T47D (cell line): Measurements from ENCODE around the gene ZNF511.
A peak's percentile ranks its signal among the peaks of the same experiment; 100 is the strongest.

Experiments
- DNase-seq, 2 experiments: peaks; one replicate each; pipeline versions ENCODE4 v3.0.0 to v3.0.0-alpha.2; 2011 to 2012; ENCODE audit warnings: low read depth in 1 of 2, low spot score in 1 of 2
- JUND ChIP-seq: IDR thresholded peaks from 2 replicates; pipeline ENCODE4 v1.6.1; 2012; ENCODE audit warnings: low read depth
- in situ Hi-C: cut with HindIII; loops from 2 replicates; pipeline ENCODE4 v1.10.0; 2016; ENCODE audit warnings: low sequenced_read_pairs, low pct_unique_long_range_greater_than_20kb

The ZNF511 gene

GRCh38 chr10:133269367-133269766, 39.3 kb upstream of the ZNF511 start:
- no peak for TF ChIP-seq JUND
- in situ Hi-C loops = no loop called here
- DNase-seq = no peak

- TF ChIP-seq JUND = no peak
- no peak for DNase-seq
- in situ Hi-C loops = no loop called here
Measured at GRCh38 chr10:133270204-133270603, 38.5 kb upstream of the ZNF511 start.

- in situ Hi-C loops = no loop called here
- no peak for TF ChIP-seq JUND
- no peak for DNase-seq
Measured at GRCh38 chr10:133270773-133271297, 37.9 kb upstream of the ZNF511 start.

- no peak for TF ChIP-seq JUND
- in situ Hi-C loops = no loop called here
- no peak for DNase-seq
Measured at GRCh38 chr10:133271521-133272300, 37.0 kb upstream of the ZNF511 start.

- in situ Hi-C loops = no loop called here
- no peak for TF ChIP-seq JUND
- no peak for DNase-seq
Measured at GRCh38 chr10:133272301-133272963, 36.3 kb upstream of the ZNF511 start.

- no peak for DNase-seq
- TF ChIP-seq JUND = no peak
- in situ Hi-C loops = no loop called here
Measured at GRCh38 chr10:133272964-133273420, 35.7 kb upstream of the ZNF511 start.

GRCh38 chr10:133273534-133274143, 35.1 kb upstream of the ZNF511 start:
- in situ Hi-C loops = no loop called here

GRCh38 chr10:133274751-133275683, 33.7 kb upstream of the ZNF511 start:
- no peak for DNase-seq
- in situ Hi-C loops = no loop called here
- TF ChIP-seq JUND = no peak

More at GRCh38 chr10:133273534-133274143, 35.1 kb upstream of the ZNF511 start:
- DNase-seq = no peak
- no peak for TF ChIP-seq JUND

- in situ Hi-C loops = no loop called here
- no peak for DNase-seq
- no peak for TF ChIP-seq JUND
Measured at GRCh38 chr10:133275684-133276092, 33.0 kb upstream of the ZNF511 start.

GRCh38 chr10:133276100-133276434, 32.6 kb upstream of the ZNF511 start:
- no peak for TF ChIP-seq JUND
- no peak for DNase-seq
- in situ Hi-C loops = no loop called here

- in situ Hi-C loops = no loop called here
- no peak for TF ChIP-seq JUND
- DNase-seq = peak; percentile 9 to 44
Measured at GRCh38 chr10:133276435-133277201, 32.1 kb upstream of the ZNF511 start, which contains the start of gene ADAM8. Gene ADAM8 (minus strand): TSS chr10:133276868. CDS start chr10:133276817, 51 bp downstream.
